ENCODE measurements around the gene ZMYM5.
"Not testable (repeated sequence)": the region's sequence is repeated elsewhere in the genome, so short reads cannot be mapped to it uniquely, and the experiment has no call there.

Gene ZMYM5

GRCh38 chr13:19881641-19882040 lies 18.2 kb upstream of the ZMYM5 start:
- Histone ChIP-seq H3K9ac (ENCODE audit: insufficient read length, low read depth) (no peak overlapping the region), H3K27me3 (ENCODE audit: insufficient read depth, insufficient read length) (no peaks in the 10 kb centered on the region), H3K4me3 (ENCODE audit: insufficient read length, low read depth) (no peak overlapping the region), H3K36me3 (ENCODE audit: insufficient read depth, insufficient read length, low read length) (no peaks in the 10 kb centered on the region), H3K9me3 (ENCODE audit: insufficient read depth, low read length) (no peaks in the 10 kb centered on the region), H3K4me1 (ENCODE audit: insufficient read depth, insufficient read length) (no peaks in the 10 kb centered on the region)
- no peak for DNase-seq (ENCODE audit: low read depth, low spot score)
- TF ChIP-seq SUZ12 (IDR thresholded peaks at IDR 0.05; ENCODE audit: extremely low read depth, insufficient read depth, insufficient read length) (no peak), ZNF274 (IDR thresholded peaks at IDR 0.05; ENCODE audit: low read depth, low read length) (no peak), YY1 (IDR thresholded peaks at IDR 0.05; ENCODE audit: insufficient read depth, insufficient read length) (no peak)

- H3K27me3 ChIP-seq (ENCODE audit: insufficient read depth, insufficient read length), result no peaks in the 10 kb centered on the region
- DNase-seq (ENCODE audit: low read depth, low spot score), result peak; percentile 16
- no peaks in the 10 kb centered on the region for H3K4me1 ChIP-seq (ENCODE audit: insufficient read depth, insufficient read length)
- TF ChIP-seq SUZ12 (IDR thresholded peaks at IDR 0.05; ENCODE audit: extremely low read depth, insufficient read depth, insufficient read length) (no peak), YY1 (IDR thresholded peaks at IDR 0.05; ENCODE audit: insufficient read depth, insufficient read length) (no peak), ZNF274 (IDR thresholded peaks at IDR 0.05; ENCODE audit: low read depth, low read length) (no peak)
- peak overlapping the region; percentile 79 for H3K9ac ChIP-seq (ENCODE audit: insufficient read length, low read depth)
- no peaks in the 10 kb centered on the region for H3K36me3 ChIP-seq (ENCODE audit: insufficient read depth, insufficient read length, low read length)
- H3K4me3 ChIP-seq (ENCODE audit: insufficient read length, low read depth), result peak overlapping the region; percentile 57
- H3K9me3 ChIP-seq (ENCODE audit: insufficient read depth, low read length), result no peaks in the 10 kb centered on the region
Measured at GRCh38 chr13:19864746-19865309, 1.4 kb upstream of the ZMYM5 start.

GRCh38 chr13:19864024-19864745 lies 736 bp upstream of the ZMYM5 start:
- TF ChIP-seq YY1 (IDR thresholded peaks at IDR 0.05; ENCODE audit: insufficient read depth, insufficient read length), result no peak
- no peak for TF ChIP-seq SUZ12 (IDR thresholded peaks at IDR 0.05; ENCODE audit: extremely low read depth, insufficient read depth, insufficient read length)
- no peak for TF ChIP-seq ZNF274 (IDR thresholded peaks at IDR 0.05; ENCODE audit: low read depth, low read length)
- Histone ChIP-seq H3K36me3 (ENCODE audit: insufficient read depth, insufficient read length, low read length) (peaks cover 3% of the 10 kb centered on the region), H3K9me3 (ENCODE audit: insufficient read depth, low read length) (no peaks in the 10 kb centered on the region), H3K9ac (ENCODE audit: insufficient read length, low read depth) (peak overlapping the region; percentile 79), H3K4me3 (ENCODE audit: insufficient read length, low read depth) (peak overlapping the region; percentile 57), H3K27me3 (ENCODE audit: insufficient read depth, insufficient read length) (no peaks in the 10 kb centered on the region), H3K4me1 (ENCODE audit: insufficient read depth, insufficient read length) (no peaks in the 10 kb centered on the region)
- DNase-seq (ENCODE audit: low read depth, low spot score), result peak; percentile 3

GRCh38 chr13:19862481-19863313 lies 752 bp downstream of the ZMYM5 start:
- Histone ChIP-seq H3K36me3 (ENCODE audit: insufficient read depth, insufficient read length, low read length) (peaks cover 9% of the 10 kb centered on the region), H3K4me3 (ENCODE audit: insufficient read length, low read depth) (peak overlapping the region; percentile 71), H3K9me3 (ENCODE audit: insufficient read depth, low read length) (no peaks in the 10 kb centered on the region), H3K4me1 (ENCODE audit: insufficient read depth, insufficient read length) (no peaks in the 10 kb centered on the region), H3K27me3 (ENCODE audit: insufficient read depth, insufficient read length) (no peaks in the 10 kb centered on the region), H3K9ac (ENCODE audit: insufficient read length, low read depth) (peak overlapping the region; percentile 88)
- peak; percentile 0 for DNase-seq (ENCODE audit: low read depth, low spot score)
- TF ChIP-seq YY1 (IDR thresholded peaks at IDR 0.05; ENCODE audit: insufficient read depth, insufficient read length) (no peak), ZNF274 (IDR thresholded peaks at IDR 0.05; ENCODE audit: low read depth, low read length) (no peak), SUZ12 (IDR thresholded peaks at IDR 0.05; ENCODE audit: extremely low read depth, insufficient read depth, insufficient read length) (no peak)

- no peaks in the 10 kb centered on the region for H3K27me3 ChIP-seq (ENCODE audit: insufficient read depth, insufficient read length)
- H3K9me3 ChIP-seq (ENCODE audit: insufficient read depth, low read length), result no peaks in the 10 kb centered on the region
- H3K36me3 ChIP-seq (ENCODE audit: insufficient read depth, insufficient read length, low read length), result peaks cover 16% of the 10 kb centered on the region
- TF ChIP-seq YY1 (IDR thresholded peaks at IDR 0.05; ENCODE audit: insufficient read depth, insufficient read length) (no peak), SUZ12 (IDR thresholded peaks at IDR 0.05; ENCODE audit: extremely low read depth, insufficient read depth, insufficient read length) (no peak), ZNF274 (IDR thresholded peaks at IDR 0.05; ENCODE audit: low read depth, low read length) (no peak)
- no peak for DNase-seq (ENCODE audit: low read depth, low spot score)
- H3K4me3 ChIP-seq (ENCODE audit: insufficient read length, low read depth), result peak overlapping the region; percentile 71
- H3K9ac ChIP-seq (ENCODE audit: insufficient read length, low read depth), result no peak overlapping the region
- H3K4me1 ChIP-seq (ENCODE audit: insufficient read depth, insufficient read length), result no peaks in the 10 kb centered on the region
Measured at GRCh38 chr13:19861762-19862161, 1.7 kb downstream of the ZMYM5 start.

GRCh38 chr13:19860884-19861655 lies 2.4 kb downstream of the ZMYM5 start:
- Histone ChIP-seq H3K9me3 (ENCODE audit: insufficient read depth, low read length) (no peaks in the 10 kb centered on the region), H3K4me3 (ENCODE audit: insufficient read length, low read depth) (no peak overlapping the region), H3K9ac (ENCODE audit: insufficient read length, low read depth) (no peak overlapping the region), H3K27me3 (ENCODE audit: insufficient read depth, insufficient read length) (no peaks in the 10 kb centered on the region), H3K36me3 (ENCODE audit: insufficient read depth, insufficient read length, low read length) (peaks cover 19% of the 10 kb centered on the region), H3K4me1 (ENCODE audit: insufficient read depth, insufficient read length) (no peaks in the 10 kb centered on the region)
- DNase-seq (ENCODE audit: low read depth, low spot score), result peak; percentile 5
- no peak for TF ChIP-seq ZNF274 (IDR thresholded peaks at IDR 0.05; ENCODE audit: low read depth, low read length)

- peaks cover 26% of the 10 kb centered on the region for H3K36me3 ChIP-seq (ENCODE audit: insufficient read depth, insufficient read length, low read length)
- H3K4me1 ChIP-seq (ENCODE audit: insufficient read depth, insufficient read length); H3K4me3 ChIP-seq (ENCODE audit: insufficient read length, low read depth); H3K27me3 ChIP-seq (ENCODE audit: insufficient read depth, insufficient read length); DNase-seq (ENCODE audit: low read depth, low spot score); H3K9me3 ChIP-seq (ENCODE audit: insufficient read depth, low read length); H3K9ac ChIP-seq (ENCODE audit: insufficient read length, low read depth): not testable (repeated sequence)
Measured at GRCh38 chr13:19857637-19858036, 5.8 kb downstream of the ZMYM5 start.

Measured in NT2/D1 (cell line).